Measurements from ENCODE around the gene RAPGEF4.

RAPGEF4 gene

DNA sequence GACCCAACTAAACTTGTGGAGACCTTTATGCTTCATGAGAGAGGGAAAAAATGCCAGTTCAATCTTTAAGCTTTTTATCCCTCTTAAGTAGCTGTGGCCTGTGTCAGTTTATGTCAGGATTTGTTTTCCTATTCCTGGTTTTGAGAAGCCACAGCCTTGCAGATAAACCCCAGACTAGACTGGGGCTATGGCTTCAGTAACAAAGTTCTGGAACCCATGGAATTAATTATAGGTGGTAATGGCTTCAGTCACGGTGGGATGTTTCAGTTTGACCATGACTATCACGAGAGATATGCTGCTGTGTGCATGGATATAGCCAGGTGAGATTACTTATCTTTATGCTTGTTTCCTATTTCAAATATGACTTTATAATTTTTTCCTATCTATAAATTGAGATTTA lies 134.8 kb downstream of the RAPGEF4 start:
- DNase-seq (ENCODE audit: extremely low read depth, low read depth), result no peak
- TF ChIP-seq, protein P1, sequence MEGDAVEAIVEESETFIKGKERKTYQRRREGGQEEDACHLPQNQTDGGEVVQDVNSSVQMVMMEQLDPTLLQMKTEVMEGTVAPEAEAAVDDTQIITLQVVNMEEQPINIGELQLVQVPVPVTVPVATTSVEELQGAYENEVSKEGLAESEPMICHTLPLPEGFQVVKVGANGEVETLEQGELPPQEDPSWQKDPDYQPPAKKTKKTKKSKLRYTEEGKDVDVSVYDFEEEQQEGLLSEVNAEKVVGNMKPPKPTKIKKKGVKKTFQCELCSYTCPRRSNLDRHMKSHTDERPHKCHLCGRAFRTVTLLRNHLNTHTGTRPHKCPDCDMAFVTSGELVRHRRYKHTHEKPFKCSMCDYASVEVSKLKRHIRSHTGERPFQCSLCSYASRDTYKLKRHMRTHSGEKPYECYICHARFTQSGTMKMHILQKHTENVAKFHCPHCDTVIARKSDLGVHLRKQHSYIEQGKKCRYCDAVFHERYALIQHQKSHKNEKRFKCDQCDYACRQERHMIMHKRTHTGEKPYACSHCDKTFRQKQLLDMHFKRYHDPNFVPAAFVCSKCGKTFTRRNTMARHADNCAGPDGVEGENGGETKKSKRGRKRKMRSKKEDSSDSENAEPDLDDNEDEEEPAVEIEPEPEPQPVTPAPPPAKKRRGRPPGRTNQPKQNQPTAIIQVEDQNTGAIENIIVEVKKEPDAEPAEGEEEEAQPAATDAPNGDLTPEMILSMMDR (IDR thresholded peaks at IDR 0.05; ENCODE audit: low read depth, low read length), result no peak

DNA sequence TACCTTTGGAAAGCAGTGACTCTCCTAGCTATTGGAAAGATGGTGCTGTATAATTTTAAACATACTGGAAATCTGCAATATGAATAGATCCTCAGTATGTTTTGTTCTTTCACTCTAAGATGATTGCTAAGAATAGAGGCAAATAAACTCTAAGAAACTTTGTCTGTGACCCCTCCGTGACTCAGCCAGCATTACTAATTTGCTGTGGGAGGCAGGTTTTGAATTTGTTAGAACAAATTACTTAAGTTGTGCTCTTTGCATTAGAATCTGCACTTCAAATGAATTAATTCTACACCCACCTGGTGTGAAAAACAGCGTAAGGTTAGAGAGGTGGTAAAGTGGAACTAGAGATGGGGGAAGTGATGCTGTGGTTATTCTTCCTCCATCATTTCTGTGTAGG lies 142.2 kb downstream of the RAPGEF4 start:
- TF ChIP-seq, protein P1 (IDR thresholded peaks at IDR 0.05; ENCODE audit: low read depth, low read length), result no peak
- no peak for DNase-seq (ENCODE audit: extremely low read depth, low read depth)

DNA sequence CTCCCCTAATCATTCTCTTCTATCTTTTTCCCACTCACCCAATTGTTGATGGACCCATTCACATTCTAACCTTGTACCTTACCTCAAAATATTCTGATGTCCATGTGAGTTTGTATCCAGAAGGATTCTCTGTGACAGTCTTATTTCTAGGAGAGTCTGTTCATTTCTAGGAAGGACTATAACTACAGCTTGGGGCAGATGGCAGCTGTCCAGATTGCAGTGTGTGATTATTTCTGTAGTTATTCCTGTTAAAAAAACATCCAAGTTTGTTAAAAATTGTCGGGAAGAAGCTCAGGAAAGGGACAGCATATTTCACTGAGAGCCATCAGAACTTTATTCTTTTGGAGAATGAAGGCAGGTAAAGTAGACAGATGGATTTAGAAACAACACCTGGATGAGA lies 142.6 kb downstream of the RAPGEF4 start:
- DNase-seq (ENCODE audit: extremely low read depth, low read depth), result no peak
- TF ChIP-seq, protein P1 (IDR thresholded peaks at IDR 0.05; ENCODE audit: low read depth, low read length), result no peak

DNA sequence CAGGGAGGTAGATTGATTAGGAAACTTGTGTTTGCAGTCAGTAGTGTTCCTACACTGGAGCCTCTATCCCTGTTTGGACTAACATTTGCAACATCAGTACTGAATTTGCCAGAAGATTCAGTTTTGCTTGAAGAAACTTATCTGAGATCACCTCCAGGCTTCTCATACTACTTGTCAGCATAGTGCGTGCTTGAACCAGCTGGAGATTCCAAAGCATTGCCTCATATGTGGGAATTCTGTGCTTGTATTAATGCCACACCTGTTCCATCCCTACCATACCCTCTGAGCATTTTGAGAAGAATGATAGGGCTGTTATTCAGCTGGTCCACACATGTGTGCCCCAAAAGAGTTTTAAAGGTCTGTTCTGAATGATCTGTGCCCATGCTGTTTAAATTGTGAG lies 148.7 kb downstream of the RAPGEF4 start:
- DNase-seq (ENCODE audit: extremely low read depth, low read depth), result no peak
- TF ChIP-seq, protein P1 (IDR thresholded peaks at IDR 0.05; ENCODE audit: low read depth, low read length), result no peak

DNA sequence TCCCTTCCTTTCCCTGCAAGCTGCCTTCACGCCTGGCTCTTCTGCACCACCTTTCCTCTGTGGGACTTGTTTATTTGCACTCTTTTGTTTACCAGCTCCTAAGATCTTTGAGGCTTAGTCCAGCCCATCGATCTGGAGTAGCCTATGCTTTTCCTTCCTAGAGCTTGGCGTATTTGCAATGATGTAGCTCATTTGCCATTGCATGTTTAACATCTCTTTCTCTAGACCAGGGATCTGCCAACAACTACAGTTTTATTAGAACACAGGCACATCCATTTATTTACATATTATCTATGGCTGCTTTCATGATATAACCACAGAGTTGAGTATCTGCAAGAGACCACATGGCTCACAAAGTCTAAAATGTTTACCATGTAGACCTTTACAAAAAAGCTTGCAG lies 150.4 kb downstream of the RAPGEF4 start:
- TF ChIP-seq, protein P1 (IDR thresholded peaks at IDR 0.05; ENCODE audit: low read depth, low read length), result no peak
- no peak for DNase-seq (ENCODE audit: extremely low read depth, low read depth)

DNA sequence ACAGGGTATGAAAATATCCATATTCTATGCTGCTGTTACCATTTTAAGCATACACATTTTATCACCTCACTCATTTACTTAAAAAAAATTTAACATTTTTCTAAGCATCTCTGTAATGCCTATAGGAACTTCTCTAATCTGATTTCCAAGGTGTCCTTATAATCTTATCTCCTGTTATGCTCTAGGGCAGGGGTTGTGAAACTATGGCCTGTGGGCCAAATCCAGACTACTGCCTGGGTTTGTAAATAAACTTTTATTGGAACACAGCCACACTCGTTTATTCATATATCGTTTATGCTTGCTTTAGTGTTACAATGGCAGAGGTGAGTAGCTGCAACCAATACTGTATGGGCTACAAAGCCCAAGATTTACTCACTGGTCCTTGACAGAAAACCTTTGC lies 151.6 kb downstream of the RAPGEF4 start:
- TF ChIP-seq, protein P1 (IDR thresholded peaks at IDR 0.05; ENCODE audit: low read depth, low read length), result no peak
- DNase-seq (ENCODE audit: extremely low read depth, low read depth), result no peak

DNA sequence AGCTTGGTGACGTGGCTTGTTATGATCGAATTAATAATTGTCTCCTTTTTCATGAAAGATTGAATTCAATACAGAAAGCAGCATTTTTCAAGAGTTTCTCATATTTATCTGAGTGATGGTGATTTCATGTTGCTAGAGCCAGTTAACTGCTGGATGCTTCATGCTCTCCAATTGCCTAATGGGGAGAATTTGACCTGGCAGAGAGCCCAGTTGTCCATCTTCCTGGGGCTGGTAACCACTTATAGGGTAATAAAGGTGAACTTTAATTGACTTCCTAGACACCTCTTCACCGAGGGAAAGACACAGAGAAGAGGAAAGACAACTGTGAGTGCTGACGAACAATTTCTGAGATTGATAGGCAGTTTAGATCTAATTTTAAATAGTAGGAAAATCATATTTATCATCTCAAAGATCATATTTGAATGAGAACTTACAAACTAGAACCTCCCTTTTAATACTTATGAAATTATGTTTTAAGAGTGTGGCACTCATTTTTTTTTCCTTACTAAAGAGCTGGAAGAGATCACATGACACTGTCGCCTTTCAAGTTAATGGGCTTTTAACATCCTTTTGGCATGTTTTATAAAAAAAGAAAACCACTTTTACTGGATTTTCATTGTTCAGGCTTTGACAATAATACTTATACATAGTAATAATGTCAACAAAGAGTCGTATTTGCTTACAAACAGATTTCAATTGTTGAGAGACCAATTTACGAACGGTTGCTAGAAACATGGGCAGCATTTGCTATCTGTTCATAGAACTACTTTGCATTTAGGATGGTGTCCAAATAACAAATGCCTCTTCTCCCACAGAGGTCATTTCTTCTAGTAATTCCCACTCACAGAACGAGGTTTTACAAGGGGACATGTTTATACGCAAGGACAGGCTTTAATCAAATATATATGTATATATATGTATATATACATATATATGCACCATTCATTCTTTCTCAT lies 153.3 kb downstream of the RAPGEF4 start:
- TF ChIP-seq, protein P1 (IDR thresholded peaks at IDR 0.05; ENCODE audit: low read depth, low read length), result no peak
- DNase-seq (ENCODE audit: extremely low read depth, low read depth), result no peak

Measured in AG09319 (cell line).